ENCODE results near the gene JAZF1.

DNA sequence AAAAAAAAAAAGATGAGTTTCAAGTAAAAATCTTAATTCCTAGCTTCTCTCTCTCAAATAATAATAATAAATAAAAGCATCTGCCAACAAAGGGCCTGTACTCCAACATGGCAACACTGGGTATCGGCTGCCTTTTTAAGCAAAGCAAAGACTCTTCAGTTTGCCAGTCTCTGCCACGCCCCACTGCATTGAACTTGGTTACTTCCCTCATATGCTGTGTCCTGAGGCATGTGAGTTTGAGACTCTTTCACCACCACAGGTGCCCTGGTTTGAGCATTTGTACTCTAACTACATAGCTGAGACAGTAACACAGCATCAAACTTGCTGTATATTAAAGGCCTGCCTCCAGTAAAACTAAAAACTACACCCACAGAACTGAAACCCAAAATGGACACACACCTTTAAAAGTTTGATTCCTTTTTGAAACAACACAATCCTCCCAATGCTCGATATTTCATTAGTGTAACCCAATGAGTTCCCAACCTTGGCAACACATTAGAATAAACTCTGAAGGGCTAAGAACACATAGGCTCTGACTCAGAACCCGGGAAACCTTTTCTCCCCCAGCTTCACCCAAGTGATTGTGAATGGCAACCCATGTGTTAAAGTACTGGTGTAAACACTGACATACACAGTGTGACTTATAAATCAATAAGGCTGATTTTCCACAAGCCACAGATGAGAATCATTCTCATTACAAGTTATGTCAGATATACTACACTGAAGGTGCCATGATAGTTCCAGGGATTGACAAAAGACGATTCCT, 12.0 kb downstream of the JAZF1 start:
- TF ChIP-seq, protein P1, sequence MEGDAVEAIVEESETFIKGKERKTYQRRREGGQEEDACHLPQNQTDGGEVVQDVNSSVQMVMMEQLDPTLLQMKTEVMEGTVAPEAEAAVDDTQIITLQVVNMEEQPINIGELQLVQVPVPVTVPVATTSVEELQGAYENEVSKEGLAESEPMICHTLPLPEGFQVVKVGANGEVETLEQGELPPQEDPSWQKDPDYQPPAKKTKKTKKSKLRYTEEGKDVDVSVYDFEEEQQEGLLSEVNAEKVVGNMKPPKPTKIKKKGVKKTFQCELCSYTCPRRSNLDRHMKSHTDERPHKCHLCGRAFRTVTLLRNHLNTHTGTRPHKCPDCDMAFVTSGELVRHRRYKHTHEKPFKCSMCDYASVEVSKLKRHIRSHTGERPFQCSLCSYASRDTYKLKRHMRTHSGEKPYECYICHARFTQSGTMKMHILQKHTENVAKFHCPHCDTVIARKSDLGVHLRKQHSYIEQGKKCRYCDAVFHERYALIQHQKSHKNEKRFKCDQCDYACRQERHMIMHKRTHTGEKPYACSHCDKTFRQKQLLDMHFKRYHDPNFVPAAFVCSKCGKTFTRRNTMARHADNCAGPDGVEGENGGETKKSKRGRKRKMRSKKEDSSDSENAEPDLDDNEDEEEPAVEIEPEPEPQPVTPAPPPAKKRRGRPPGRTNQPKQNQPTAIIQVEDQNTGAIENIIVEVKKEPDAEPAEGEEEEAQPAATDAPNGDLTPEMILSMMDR (IDR thresholded peaks at IDR 0.05): no peak
- TF ChIP-seq POLR2A (IDR thresholded peaks at IDR 0.05; ENCODE audit: low read depth) (no peak), POLR2AphosphoS5 (IDR thresholded peaks at IDR 0.05) (no peak)
